DND-41 (cell line): ENCODE measurements around the gene NPAS2.
A peak's percentile ranks its signal among the peaks of the same experiment; 100 is the strongest.

ENCODE experiments used
- ATAC-seq: fragments of 200-7000 bp; cut with Tn5 transposase; 3 replicates; pipeline ENCODE4 v1.9.1; 2021; ENCODE audit warnings: low read depth; ENCODE audit not compliant: insufficient read depth
- DNase-seq: peaks from one replicate; pipeline ENCODE4 v3.0.0-alpha.2; 2020
- H2AFZ ChIP-seq: 2 replicates; pipeline ENCODE4 v1.6.0; 2012; ENCODE audit warnings: low read depth, low read length
- H3K27ac ChIP-seq: 2 replicates; pipeline ENCODE4 v1.5.1; 2012; ENCODE audit warnings: low read length, inconsistent platforms
- H3K27me3 ChIP-seq: fragments of 200-600 bp; sonication (generic); 2 replicates; pipeline ENCODE4 v1.6.0; 2012; ENCODE audit warnings: low read length, mild to moderate bottlenecking, inconsistent platforms; ENCODE audit not compliant: insufficient read depth, poor library complexity
- H3K36me3 ChIP-seq: 2 replicates; pipeline ENCODE4 v1.5.1; 2012; ENCODE audit warnings: low read length, inconsistent platforms; ENCODE audit not compliant: insufficient read depth
- H3K4me1 ChIP-seq: 2 replicates; pipeline ENCODE4 v1.5.1; 2012; ENCODE audit warnings: mild to moderate bottlenecking, low read length; ENCODE audit not compliant: insufficient read depth
- H3K4me2 ChIP-seq: 2 replicates; pipeline ENCODE4 v1.6.0; 2012; ENCODE audit warnings: mild to moderate bottlenecking, moderate library complexity, low read length, inconsistent platforms; ENCODE audit not compliant: insufficient read depth
- H3K4me3 ChIP-seq, 2 experiments: fragments of 200-600 bp in 1 of 2; shearing (Covaris generic) in 1 of 2; 2 replicates each; pipeline ENCODE4 v1.5.1; 2012 to 2016; ENCODE audit warnings: inconsistent platforms in 2 of 2, low read length in 2 of 2, mild to moderate bottlenecking in 2 of 2, low read depth in 1 of 2, moderate library complexity in 1 of 2
- H3K79me2 ChIP-seq: 2 replicates; pipeline ENCODE4 v1.6.0; 2012; ENCODE audit warnings: low read length, inconsistent platforms; ENCODE audit not compliant: insufficient read depth
- H3K9ac ChIP-seq: 2 replicates; pipeline ENCODE4 v1.6.0; 2012; ENCODE audit warnings: low read depth, mild to moderate bottlenecking, inconsistent platforms, low read length, moderate library complexity
- H3K9me3 ChIP-seq: 2 replicates; pipeline ENCODE4 v1.5.1; 2012; ENCODE audit warnings: low read length, moderate library complexity, mild to moderate bottlenecking, inconsistent platforms; ENCODE audit not compliant: insufficient read depth, severe bottlenecking
- H4K20me1 ChIP-seq: 2 replicates; pipeline ENCODE4 v1.6.0; 2012; ENCODE audit warnings: low read length; ENCODE audit not compliant: insufficient read depth
- CTCF ChIP-seq: IDR thresholded peaks from 2 replicates; pipeline ENCODE4 v1.5.1; 2012; ENCODE audit warnings: borderline replicate concordance, low read length, moderate library complexity, mild to moderate bottlenecking; ENCODE audit not compliant: poor library complexity, severe bottlenecking; ENCODE audit errors: extremely low read depth
- EZH2 ChIP-seq: IDR thresholded peaks from 3 replicates; pipeline ENCODE4 v1.6.1; 2012; ENCODE audit warnings: borderline replicate concordance, low read depth, mild to moderate bottlenecking, moderate library complexity, low read length, inconsistent platforms; ENCODE audit not compliant: severe bottlenecking

The NPAS2 gene

DNA sequence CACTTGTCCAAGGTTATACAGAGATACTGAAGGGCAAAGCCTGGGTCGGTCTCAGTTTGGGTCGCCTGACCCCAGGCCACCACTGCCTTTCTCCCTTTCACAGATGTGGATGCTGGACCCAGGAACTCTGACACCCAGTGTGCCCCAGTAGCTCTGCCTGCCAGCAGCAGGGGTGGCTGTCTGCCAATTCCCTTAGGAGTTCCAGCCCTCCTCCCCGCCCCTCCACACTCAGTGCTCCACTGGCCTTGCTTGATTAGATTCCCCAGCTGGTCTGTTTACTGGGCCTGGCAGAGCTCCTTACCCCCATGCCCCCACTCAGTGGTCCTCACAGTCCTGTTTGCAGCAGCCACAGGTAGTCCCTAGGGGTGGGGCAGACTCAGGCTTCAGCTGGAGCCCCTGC lies 75.5 kb downstream of the NPAS2 start:
- no peak for ATAC-seq
- Histone ChIP-seq H3K4me3 (no peak overlapping the region), H3K4me1 (no peaks in the 10 kb centered on the region), H3K36me3 (no peaks in the 10 kb centered on the region), H3K4me2 (no peak overlapping the region), H2AFZ (no peak overlapping the region), H3K9me3 (no peaks in the 10 kb centered on the region), H3K79me2 (no peaks in the 10 kb centered on the region), H4K20me1 (no peaks in the 10 kb centered on the region), H3K27ac (no peak overlapping the region), H3K27me3 (peaks cover 2% of the 10 kb centered on the region), H3K9ac (no peak overlapping the region)
- DNase-seq = no peak
- TF ChIP-seq EZH2 (no peak), CTCF (no peak)

- Histone ChIP-seq H2AFZ (no peak overlapping the region), H3K4me2 (no peak overlapping the region), H3K9ac (no peak overlapping the region), H3K4me1 (no peaks in the 10 kb centered on the region), H4K20me1 (no peaks in the 10 kb centered on the region), H3K79me2 (no peaks in the 10 kb centered on the region), H3K27ac (0 out of 2 replicates have a peak overlapping the region, but pooled peaks have one; percentile 16), H3K36me3 (no peaks in the 10 kb centered on the region), H3K9me3 (no peaks in the 10 kb centered on the region), H3K4me3 (no peak overlapping the region), H3K27me3 (peaks cover 2% of the 10 kb centered on the region)
- TF ChIP-seq CTCF (no peak), EZH2 (no peak)
- no peak for DNase-seq
- ATAC-seq = no peak
Observed at GRCh38 chr2:100895934-100896685, 76.2 kb downstream of the NPAS2 start.

DNA sequence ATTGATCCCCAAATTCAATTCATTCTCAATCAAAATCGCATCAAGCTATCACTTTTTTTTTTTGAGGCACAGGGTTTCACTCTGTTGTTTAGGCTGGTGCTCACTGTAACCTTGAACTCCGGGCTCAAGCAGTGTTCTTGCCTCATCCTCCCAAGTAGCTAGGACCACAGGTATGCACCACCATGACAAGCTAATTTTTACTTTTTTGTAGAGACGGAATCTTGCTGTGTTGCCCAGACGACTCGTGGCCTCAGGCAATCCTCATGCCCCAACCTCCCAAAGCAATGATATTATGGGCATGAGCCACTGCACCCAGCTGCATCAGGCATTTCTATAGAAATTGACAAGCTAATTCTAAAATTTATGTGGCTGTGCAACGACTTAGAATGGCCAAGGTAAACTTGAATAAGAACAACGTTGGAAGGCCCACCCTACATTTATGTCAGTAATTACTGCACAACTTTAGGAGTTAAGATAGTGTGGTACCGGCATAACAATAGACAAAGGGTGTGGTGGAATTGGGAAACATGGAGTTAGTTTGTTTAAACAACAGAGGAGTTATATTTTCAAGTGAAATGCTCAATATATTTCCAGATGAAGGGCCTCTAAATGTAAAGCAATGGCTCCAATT lies 78.2 kb downstream of the NPAS2 start:
- H3K27me3 ChIP-seq = peaks cover 2% of the 10 kb centered on the region
- H4K20me1 ChIP-seq = no peaks in the 10 kb centered on the region
- ATAC-seq (no peak), DNase-seq (no peak)
- no peak overlapping the region for H3K4me3 ChIP-seq
- H3K27ac ChIP-seq = no peak overlapping the region
- no peaks in the 10 kb centered on the region for H3K9me3 ChIP-seq
- no peak overlapping the region for H2AFZ ChIP-seq
- no peaks in the 10 kb centered on the region for H3K4me1 ChIP-seq
- H3K36me3 ChIP-seq = no peaks in the 10 kb centered on the region
- no peaks in the 10 kb centered on the region for H3K79me2 ChIP-seq
- no peak overlapping the region for H3K4me2 ChIP-seq
- H3K9ac ChIP-seq = no peak overlapping the region
- no peak for TF ChIP-seq CTCF
- TF ChIP-seq EZH2 = no peak
